Measurements from ENCODE around the gene DPH3.

Gene DPH3

GRCh38 chr3:16211176-16211904 is 53.4 kb downstream of the DPH3 start:
- ChIA-PET CTCF (no interaction called here), POLR2A (no interaction called here)
- DNase-seq (ENCODE audit: extremely low spot score): no peak
- TF ChIP-seq LEF1 (IDR thresholded peaks at IDR 0.05; ENCODE audit: borderline replicate concordance) (no peak), BHLHE40 (IDR thresholded peaks at IDR 0.05; ENCODE audit: borderline replicate concordance) (no peak), ELF4 (IDR thresholded peaks at IDR 0.05) (no peak), CTBP1 (IDR thresholded peaks at IDR 0.05; ENCODE audit: borderline replicate concordance) (no peak), FOXA1 (IDR thresholded peaks at IDR 0.05) (no peak), TARDBP (IDR thresholded peaks at IDR 0.05) (no peak), FOXM1 (IDR thresholded peaks at IDR 0.05; ENCODE audit: borderline replicate concordance) (no peak), PKNOX1 (IDR thresholded peaks at IDR 0.05) (no peak), HDGF (IDR thresholded peaks at IDR 0.05; ENCODE audit: borderline replicate concordance) (no peak), FOXK2 (IDR thresholded peaks at IDR 0.05) (no peak), L3MBTL2 (conservative IDR thresholded peaks at IDR 0.05) (no peak), ARNT (IDR thresholded peaks at IDR 0.05) (no peak), SUZ12 (IDR thresholded peaks at IDR 0.05) (no peak), NFRKB (IDR thresholded peaks at IDR 0.05) (no peak), ZNF384 (IDR thresholded peaks at IDR 0.05) (no peak), SP1 (IDR thresholded peaks at IDR 0.05) (no peak)

Measured in HEK293T (cell line).